ENCODE results near the gene LTO1. TPM values are rescaled to one million over a fixed set of nuclear protein-coding genes. Genes with fewer than 3 reads are reported as not detected.

Gene LTO1
- total and polyA plus RNA-seq, 10 of the 15 experiments (the other 5 are each of a cell fraction or from before 2014, with no cell fraction given): 2.6 to 27.5 (median 14.4) TPM

DNA sequence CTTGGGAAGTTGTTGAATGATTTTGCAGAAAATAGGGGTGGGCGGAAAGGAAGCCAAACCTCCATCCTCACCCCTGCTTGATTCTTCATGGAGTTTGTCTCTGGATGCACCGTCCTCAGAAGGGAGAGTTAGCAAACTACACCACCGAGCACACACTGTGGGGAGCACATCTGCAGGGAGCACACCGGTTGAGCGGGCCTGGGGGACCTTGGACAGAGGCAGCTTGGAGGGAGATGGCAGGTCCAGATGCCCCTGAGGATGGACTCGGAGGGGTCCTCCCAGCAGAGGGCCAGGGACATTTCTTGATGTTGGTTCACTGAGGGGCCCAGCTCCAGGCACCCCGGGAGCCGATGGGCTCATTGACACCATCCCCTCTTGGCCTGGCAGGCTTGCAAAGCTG is 43.8 kb upstream of the LTO1 start:
- FAIRE-seq: no peak
- CTCF ChIA-PET: no interaction called here
- intact Hi-C loops (cut with micrococcal nuclease; ENCODE audit: unreplicated experiment): no loop called here
- TF ChIP-seq MXI1 (IDR thresholded peaks at IDR 0.05; ENCODE audit: low read depth, low read length) (no peak), KAT2A (conservative IDR thresholded peaks at IDR 0.05; ENCODE audit: control insufficient read depth, low read depth, low read length) (no peak), BHLHE40 (IDR thresholded peaks at IDR 0.05; ENCODE audit: borderline replicate concordance in 1 of 2, low read depth in 2 of 2, low read length in 1 of 2) (no peak), JUNB (IDR thresholded peaks at IDR 0.05) (no peak), ZNF592 (IDR thresholded peaks at IDR 0.05) (no peak), IKZF2 (IDR thresholded peaks at IDR 0.05) (no peak), ZBTB40 (IDR thresholded peaks at IDR 0.05; ENCODE audit: borderline replicate concordance) (no peak), ZNF274 (IDR thresholded peaks at IDR 0.05; ENCODE audit: insufficient read depth, insufficient read length) (no peak)
- TF ChIP-seq, protein P1, sequence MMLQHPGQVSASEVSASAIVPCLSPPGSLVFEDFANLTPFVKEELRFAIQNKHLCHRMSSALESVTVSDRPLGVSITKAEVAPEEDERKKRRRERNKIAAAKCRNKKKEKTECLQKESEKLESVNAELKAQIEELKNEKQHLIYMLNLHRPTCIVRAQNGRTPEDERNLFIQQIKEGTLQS (IDR thresholded peaks at IDR 0.05; ENCODE audit: borderline replicate concordance, extremely low read depth, low read depth, low read length): no peak
- TF ChIP-seq, protein P2, sequence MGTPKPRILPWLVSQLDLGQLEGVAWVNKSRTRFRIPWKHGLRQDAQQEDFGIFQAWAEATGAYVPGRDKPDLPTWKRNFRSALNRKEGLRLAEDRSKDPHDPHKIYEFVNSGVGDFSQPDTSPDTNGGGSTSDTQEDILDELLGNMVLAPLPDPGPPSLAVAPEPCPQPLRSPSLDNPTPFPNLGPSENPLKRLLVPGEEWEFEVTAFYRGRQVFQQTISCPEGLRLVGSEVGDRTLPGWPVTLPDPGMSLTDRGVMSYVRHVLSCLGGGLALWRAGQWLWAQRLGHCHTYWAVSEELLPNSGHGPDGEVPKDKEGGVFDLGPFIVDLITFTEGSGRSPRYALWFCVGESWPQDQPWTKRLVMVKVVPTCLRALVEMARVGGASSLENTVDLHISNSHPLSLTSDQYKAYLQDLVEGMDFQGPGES (IDR thresholded peaks at IDR 0.05): no peak
- TF ChIP-seq, protein P3, sequence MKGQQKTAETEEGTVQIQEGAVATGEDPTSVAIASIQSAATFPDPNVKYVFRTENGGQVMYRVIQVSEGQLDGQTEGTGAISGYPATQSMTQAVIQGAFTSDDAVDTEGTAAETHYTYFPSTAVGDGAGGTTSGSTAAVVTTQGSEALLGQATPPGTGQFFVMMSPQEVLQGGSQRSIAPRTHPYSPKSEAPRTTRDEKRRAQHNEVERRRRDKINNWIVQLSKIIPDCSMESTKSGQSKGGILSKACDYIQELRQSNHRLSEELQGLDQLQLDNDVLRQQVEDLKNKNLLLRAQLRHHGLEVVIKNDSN (IDR thresholded peaks at IDR 0.05; ENCODE audit: borderline replicate concordance, extremely low read length, insufficient read depth, low read depth, low read length): no peak

More for the DNA sequence above, 43.8 kb upstream of the LTO1 start:
- H3K4me2 ChIP-seq (ENCODE audit: control insufficient read depth, insufficient read depth): no peak overlapping the region
- no peak for DNase-seq (ENCODE audit: low read depth, low spot score)
- no peaks in the 10 kb centered on the region for H3K9me3 ChIP-seq (replicated peaks; ENCODE audit: control insufficient read depth, insufficient read depth, low read length)
- H2AFZ ChIP-seq (ENCODE audit: control insufficient read depth, low read depth, low read length): no peak overlapping the region
- no peak overlapping the region for H3K27ac ChIP-seq (ENCODE audit: control insufficient read depth, insufficient read depth)
- 31% methylated on average over 8 of the region's 8 CpGs for WGBS (ENCODE audit: insufficient coverage, insufficient replicate concordance, low lambda C conversion rate, missing lambda C conversion rate)
- ChIA-PET POLR2A (no interaction called here), RAD21 (ENCODE audit: unreplicated experiment) (no interaction called here), SMC1A (ENCODE audit: uncharacterized antibody, unreplicated experiment) (no interaction called here)
- H3K4me1 ChIP-seq (ENCODE audit: control insufficient read depth, insufficient read depth, low read length): no peaks in the 10 kb centered on the region
- in situ Hi-C loops (cut with MboI): no loop called here
- no TSS peak for BruUV-seq (replicated peaks)
- H3K4me3 ChIP-seq: no peak overlapping the region
- no peak for ATAC-seq
- peaks cover 0 to 7% of the 10 kb centered on the region in 2 experiments; a peak in 3 of 4 replicates for H3K27me3 ChIP-seq (replicated peaks in 1 of 2; ENCODE audit: control insufficient read depth in 2 of 2, insufficient read depth in 2 of 2, low read length in 1 of 2)
- H3K36me3 ChIP-seq (ENCODE audit: control insufficient read depth in 2 of 2, insufficient read depth in 2 of 2, low read length in 1 of 2): no peaks in the 10 kb centered on the region
- no peaks in the 10 kb centered on the region for H3K79me2 ChIP-seq (ENCODE audit: control insufficient read depth, insufficient read depth, low read length)
- H3K9ac ChIP-seq (ENCODE audit: control insufficient read depth, insufficient read depth, low read length): no peak overlapping the region
- 0 out of 2 replicates have a peak, but pooled peaks cover 2% of the 10 kb centered on the region for H4K20me1 ChIP-seq (ENCODE audit: control insufficient read depth, insufficient read depth)
